ENCODE results near the gene EPHB1.

Gene EPHB1

DNA sequence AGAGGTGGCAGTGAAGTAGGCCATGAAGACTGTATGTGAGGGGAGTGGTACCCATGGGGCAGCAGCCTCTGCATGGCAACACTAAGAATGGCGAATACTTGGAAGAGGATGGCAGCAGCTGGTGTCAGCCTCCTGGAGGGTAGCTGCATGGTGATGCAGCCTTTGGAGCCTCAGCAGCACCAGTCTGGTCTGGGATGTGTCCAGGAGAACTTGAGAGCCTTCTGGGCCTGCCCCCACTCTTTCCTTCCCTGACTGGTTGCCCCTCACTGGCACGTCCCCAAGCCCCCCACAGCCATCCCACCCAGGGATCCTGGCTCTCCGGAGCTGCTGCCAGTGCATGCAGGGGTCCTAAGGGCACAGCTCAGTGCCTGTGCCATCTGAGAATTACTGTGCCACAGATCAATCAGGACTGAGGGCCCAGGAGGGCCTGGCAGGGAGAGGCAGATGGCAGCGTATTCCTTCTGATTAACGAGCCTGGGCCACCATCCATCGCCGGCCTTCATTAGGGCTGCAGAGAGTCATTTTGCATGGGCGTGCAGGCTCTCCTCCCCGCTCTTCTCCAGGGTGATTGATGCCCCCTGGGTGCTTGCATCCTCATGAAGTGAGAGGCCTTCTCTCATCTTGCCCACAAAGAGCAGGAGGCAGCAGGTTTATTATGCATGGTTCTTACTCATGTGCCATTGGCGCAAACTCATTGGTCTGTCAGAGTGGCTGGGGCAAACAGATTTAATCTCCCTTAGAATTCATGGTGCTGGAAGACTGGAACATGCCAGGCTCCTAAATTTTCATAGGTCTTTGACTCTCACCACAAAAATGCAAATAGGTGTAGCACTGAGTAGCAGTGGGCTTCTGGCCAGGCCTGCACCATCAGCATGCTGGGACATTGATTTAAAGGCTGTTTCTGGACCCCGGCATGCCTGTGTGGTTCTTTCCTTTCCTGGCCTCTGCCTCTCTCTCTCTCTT lies 116.8 kb downstream of the EPHB1 start:
- DNase-seq (ENCODE audit: low read depth) = no peak

GRCh38 chr3:134916276-134916961 lies 121.4 kb downstream of the EPHB1 start:
- DNase-seq (ENCODE audit: low read depth) = no peak

DNA sequence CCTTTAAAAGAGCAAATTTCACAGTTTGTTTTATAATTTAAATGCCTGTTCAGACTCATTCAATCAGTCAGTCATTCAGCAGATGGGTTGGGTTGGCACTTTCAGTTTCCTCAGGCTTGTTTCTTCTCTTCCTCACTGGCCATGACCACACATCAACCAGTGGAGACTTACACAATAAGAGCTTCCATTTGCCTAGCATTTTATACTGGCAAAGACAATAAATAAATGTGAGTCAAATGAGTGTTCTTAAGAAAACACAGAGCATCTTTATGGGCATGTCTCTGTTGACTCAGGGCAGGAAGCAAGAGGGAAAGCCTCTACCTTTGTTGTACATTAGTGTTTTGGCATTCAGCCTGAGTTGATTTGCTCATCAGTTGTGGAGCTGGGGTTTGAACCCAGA lies 122.6 kb downstream of the EPHB1 start:
- no peak for DNase-seq (ENCODE audit: low read depth)

DNA sequence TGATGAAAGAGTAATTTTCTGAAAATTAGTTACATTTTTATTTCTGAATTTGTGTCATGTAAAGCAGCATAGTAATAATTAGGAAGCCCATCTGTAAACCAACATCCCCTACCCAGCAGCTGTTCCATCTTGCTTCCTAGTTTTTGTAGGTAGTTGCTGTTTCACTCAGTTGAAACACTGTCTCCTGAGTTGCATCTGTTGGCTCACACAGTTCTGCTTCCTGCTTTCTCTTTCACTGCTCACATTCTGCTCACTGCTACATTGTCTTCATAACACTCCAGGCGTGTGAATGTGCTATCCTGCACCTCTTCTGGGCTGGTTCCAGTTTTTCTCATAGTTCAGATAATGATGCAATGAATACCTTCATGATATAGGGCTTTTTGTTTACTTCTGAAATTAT lies 123.4 kb downstream of the EPHB1 start:
- no peak for DNase-seq (ENCODE audit: low read depth)

GRCh38 chr3:134922101-134922500 lies 127.0 kb downstream of the EPHB1 start:
- no peak for DNase-seq (ENCODE audit: low read depth)

DNA sequence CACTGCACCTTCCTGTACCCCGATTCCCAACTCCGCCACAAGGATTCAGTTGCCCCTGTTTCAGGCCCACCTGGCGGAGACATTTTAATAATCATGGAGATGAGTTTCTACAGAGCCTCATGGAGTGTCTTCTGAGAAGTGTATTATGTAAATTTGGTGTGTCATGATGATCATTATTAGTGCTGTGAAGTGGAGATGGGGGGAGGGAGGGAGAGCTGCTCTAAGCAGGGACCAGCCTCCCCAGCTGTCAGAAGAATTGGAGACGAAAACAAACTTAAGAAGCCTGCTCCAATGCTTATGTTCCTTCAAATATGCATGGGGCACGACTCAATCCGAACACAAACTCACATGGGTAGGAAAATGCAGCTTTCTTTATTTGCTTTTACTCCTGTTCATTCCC lies 127.8 kb downstream of the EPHB1 start:
- no peak for DNase-seq (ENCODE audit: low read depth)

DNA sequence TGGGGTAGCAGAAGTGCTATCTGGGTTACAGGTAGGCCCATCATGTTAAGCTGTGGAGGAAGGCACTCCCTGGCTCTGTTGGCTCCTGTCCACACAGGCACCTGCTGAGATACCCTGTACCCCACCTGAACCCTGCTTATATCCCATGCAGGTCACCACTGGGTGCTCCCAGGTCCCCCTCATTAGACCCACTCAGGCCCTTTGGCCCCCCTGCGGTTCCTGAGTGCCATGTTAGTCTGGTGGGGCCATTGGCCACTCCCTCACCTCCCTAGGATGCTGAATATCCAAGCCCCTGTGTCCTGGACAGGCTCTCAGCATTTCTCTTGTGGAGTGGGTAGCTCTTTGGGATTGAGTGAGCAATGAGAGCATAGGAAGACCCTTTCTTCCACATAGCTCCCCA lies 128.2 kb downstream of the EPHB1 start:
- DNase-seq (ENCODE audit: low read depth) = no peak

- no peak for DNase-seq (ENCODE audit: low read depth)
These were observed 132.5 kb downstream of the EPHB1 start for GRCh38 chr3:134927599-134927998.

- no peak for DNase-seq (ENCODE audit: low read depth)
These were observed 133.3 kb downstream of the EPHB1 start for GRCh38 chr3:134928392-134928791.

DNA sequence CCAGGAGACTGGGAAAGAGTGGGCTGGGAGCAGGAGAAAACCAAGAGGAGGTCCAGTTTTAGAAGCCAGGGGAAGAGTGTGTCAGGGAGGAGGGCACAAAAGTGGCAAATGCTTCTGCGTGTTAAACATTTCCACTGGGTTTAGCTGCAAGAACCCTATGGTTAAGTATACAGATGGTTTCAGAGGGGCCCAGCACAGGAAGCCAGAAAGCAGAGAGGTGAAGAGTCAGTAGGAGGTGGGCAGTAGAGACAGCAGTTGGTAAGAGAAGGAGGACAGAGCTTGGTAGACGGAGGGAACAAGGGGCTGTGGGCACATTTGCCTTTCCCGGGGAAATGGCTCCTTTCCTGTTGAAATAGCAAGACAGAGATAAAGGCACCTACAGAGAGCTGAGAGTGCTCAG lies 133.8 kb downstream of the EPHB1 start:
- DNase-seq (ENCODE audit: low read depth) = no peak

GRCh38 chr3:134929976-134930375 lies 134.9 kb downstream of the EPHB1 start:
- DNase-seq (ENCODE audit: low read depth) = no peak

DNA sequence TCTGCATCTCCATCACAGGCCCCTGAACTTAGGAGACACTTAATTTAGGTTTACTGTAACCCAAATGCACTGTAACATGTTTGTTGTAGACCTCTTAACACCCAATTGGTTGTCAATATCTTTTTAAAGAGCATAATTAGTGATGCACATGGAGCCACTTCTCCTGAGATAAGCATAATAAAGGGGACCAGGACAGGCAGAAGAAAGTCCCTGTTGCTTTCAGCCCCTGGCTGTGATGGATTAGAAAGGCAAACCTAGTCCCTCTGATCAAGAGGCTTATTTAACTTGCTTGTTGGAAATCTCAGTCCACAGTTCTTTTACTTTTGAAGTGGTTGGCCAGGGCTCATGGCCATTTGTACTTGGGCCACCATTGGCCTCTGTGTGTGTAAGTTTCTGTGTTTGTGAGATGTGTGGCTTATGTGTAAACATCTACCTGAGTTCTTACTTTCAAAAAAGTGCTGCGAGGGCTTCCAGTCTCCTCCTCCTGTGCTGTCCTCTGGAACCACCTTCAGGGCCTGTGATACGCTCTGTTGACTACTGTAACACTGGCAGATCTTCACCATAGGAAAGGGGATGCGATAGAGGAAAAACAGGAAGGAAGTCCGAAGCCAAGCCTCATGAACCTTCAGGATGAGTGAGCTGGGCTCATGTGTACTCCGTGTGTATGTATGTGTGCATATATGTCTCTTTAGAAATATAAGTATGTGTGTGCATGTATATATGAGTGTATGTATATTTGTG lies 136.2 kb downstream of the EPHB1 start:
- no peak for DNase-seq (ENCODE audit: low read depth)

- DNase-seq (ENCODE audit: low read depth) = no peak
These were observed 137.0 kb downstream of the EPHB1 start for GRCh38 chr3:134932035-134932434.

DNA sequence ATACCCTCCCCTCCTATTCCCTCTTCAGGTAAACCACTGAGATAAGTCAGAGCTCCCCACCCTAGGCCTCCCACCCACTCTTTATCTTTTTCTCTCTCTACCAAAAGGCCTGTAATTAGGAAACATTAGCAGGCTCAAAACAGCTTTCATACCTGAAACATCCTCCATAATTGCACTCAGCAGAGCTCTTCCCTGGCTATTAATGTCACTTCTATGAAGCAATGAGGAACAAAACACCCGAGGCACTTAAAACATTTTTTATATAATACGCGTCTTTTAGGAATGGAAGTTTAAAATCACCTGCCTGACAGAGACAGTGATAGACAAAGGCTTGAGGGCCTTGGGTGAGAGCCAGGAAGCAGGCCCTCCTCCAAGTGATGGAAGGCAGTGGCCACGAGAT lies 138.9 kb downstream of the EPHB1 start:
- no peak for DNase-seq (ENCODE audit: low read depth)

DNA sequence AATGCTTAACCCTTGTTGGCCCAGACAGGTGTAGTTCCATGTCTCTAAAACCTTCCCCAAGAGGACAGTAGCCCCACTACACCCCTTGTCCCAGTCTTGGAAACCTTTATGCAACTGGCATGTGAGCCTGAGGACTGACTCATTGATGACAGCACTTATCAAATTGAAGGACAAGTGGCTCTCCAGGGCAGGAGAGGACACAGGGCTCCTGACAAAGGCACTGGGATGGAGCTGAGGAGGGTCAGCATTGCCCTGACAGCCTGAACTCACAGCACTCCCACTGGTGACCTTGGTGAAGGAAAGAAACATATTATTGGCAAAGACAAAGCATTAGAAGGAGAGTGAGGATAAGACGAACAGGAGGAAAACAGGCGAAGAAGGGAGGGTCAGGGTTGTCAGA lies 139.9 kb downstream of the EPHB1 start:
- no peak for DNase-seq (ENCODE audit: low read depth)

- DNase-seq (ENCODE audit: low read depth) = no peak
These were observed 142.4 kb downstream of the EPHB1 start for GRCh38 chr3:134937256-134938028.

DNA sequence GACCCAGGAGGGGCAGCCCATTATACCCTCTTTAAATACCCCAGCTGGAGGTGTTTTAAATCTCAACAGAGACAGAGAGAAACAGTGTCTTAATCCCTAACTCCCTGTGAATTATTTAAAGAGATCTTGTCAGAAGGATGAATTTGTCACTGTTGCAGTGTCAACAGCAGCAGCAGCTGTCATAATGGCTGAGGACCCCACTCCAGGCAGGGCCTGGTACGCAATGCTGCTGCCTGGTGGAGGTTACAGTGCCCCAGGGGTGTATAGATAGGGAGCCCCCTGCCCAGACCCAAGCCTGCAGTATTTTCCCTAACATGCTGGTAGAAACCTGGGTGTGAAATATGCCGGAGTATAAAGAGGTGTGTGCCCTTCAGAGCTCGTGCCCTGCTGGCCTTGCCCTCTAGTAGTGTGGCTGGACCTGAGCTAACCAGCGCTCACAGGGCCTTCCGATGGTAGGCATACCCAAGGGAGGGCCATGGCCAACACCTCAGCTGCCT lies 143.0 kb downstream of the EPHB1 start:
- DNase-seq (ENCODE audit: low read depth) = no peak

DNA sequence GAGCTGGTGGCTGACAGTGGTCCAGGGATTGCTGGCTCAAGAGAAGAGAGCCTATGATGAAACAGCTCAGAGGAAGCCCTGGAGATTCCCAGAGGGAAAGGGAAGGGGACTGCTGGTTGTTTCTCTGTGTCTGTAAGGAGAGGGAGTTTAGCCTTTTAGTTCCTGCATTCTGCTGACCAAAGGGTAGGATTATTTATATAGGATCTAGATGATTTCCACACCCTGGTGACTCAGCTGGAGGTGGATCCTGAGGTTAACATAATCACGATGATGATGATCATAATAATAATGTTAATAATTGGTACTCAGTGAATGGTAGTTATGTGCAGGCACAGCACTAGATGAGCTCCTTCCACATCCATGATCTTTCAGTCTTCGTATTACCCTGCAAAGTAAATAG lies 144.9 kb downstream of the EPHB1 start:
- no peak for DNase-seq (ENCODE audit: low read depth)

DNA sequence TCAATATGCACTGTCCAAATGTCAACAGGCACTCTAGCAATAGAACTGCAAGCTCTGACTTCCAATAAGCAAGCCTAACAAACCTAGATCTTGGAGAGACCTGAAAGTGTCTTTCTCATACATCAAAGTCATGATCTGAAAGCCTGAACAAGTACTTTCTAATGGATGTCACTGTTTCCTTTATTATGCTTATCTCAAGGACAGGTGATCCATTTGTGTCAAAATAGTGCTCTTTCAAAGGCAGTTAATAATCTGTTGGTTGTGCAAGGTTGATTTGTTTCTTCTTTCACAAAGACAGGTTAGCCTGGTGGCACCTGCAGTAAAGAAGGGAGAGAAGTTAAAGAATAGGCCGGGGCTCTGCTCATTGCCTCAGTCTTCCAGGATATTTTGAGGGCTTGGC lies 146.8 kb downstream of the EPHB1 start:
- DNase-seq (ENCODE audit: low read depth) = no peak

GRCh38 chr3:134944429-134944828 lies 149.4 kb downstream of the EPHB1 start:
- no peak for DNase-seq (ENCODE audit: low read depth)

DNA sequence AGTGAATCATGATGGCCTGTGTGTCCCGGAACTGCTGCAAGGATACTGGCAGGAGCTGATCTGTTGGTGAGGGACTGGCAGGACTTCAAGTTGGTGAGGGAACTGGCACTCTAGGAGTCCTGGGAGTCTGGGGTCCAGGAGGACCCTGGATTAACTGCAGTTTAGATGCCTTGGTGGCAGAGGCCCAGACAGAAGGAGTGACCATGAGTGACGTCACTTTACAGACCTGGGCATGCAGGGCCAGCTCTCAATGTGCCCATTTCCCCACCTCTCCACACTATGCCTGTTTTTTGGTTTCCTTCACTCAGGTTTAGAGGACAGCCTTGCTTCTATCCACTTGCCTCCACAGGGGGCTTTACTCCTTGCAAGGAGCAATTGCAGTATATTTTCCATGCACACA lies 154.1 kb downstream of the EPHB1 start:
- no peak for DNase-seq (ENCODE audit: low read depth)

- DNase-seq (ENCODE audit: low read depth) = no peak
These were observed 157.3 kb downstream of the EPHB1 start for GRCh38 chr3:134952371-134952770.
